Measurements from ENCODE around the gene GRID1.
"Not testable (repeated sequence)": the region's sequence is repeated elsewhere in the genome, so short reads cannot be mapped to it uniquely, and the experiment has no call there.

GRID1 gene

GRCh38 chr10:86095061-86095460, 271.5 kb downstream of the GRID1 start:
- DNase-seq, result not testable (repeated sequence)

GRCh38 chr10:86092311-86092710, 274.3 kb downstream of the GRID1 start:
- DNase-seq, result not testable (repeated sequence)

GRCh38 chr10:86091216-86091615, 275.4 kb downstream of the GRID1 start:
- no peak for DNase-seq

GRCh38 chr10:86090807-86091206, 275.8 kb downstream of the GRID1 start:
- DNase-seq, result no peak

- DNase-seq, result no peak
Observed at GRCh38 chr10:86087716-86088115, 278.9 kb downstream of the GRID1 start.

GRCh38 chr10:86086418-86086817, 280.2 kb downstream of the GRID1 start:
- no peak for DNase-seq

- DNase-seq, result no peak
Observed at GRCh38 chr10:86085686-86086085, 280.9 kb downstream of the GRID1 start.

- DNase-seq, result no peak
Observed at GRCh38 chr10:86085136-86085535, 281.5 kb downstream of the GRID1 start.

- no peak for DNase-seq
Observed at GRCh38 chr10:86084585-86084984, 282.0 kb downstream of the GRID1 start.

GRCh38 chr10:86083664-86084175, 282.9 kb downstream of the GRID1 start:
- DNase-seq, result no peak

GRCh38 chr10:86083206-86083605, 283.4 kb downstream of the GRID1 start:
- no peak for DNase-seq

- no peak for DNase-seq
Observed at GRCh38 chr10:86082556-86082955, 284.0 kb downstream of the GRID1 start.

GRCh38 chr10:86079088-86079487, 287.5 kb downstream of the GRID1 start:
- no peak for DNase-seq

GRCh38 chr10:86078639-86079035, 288.0 kb downstream of the GRID1 start:
- DNase-seq, result no peak

- DNase-seq, result no peak
Observed at GRCh38 chr10:86077871-86078638, 288.5 kb downstream of the GRID1 start.

- DNase-seq, result no peak
Observed at GRCh38 chr10:86077271-86077670, 289.3 kb downstream of the GRID1 start.

GRCh38 chr10:86076497-86076896, 290.1 kb downstream of the GRID1 start:
- not testable (repeated sequence) for DNase-seq

- no peak for DNase-seq
Observed at GRCh38 chr10:86075512-86075911, 291.1 kb downstream of the GRID1 start.

GRCh38 chr10:86074294-86074693, 292.3 kb downstream of the GRID1 start:
- no peak for DNase-seq

- DNase-seq, result no peak
Observed at GRCh38 chr10:86073199-86073977, 293.2 kb downstream of the GRID1 start.

GRCh38 chr10:86072413-86072812, 294.2 kb downstream of the GRID1 start:
- DNase-seq, result no peak

- no peak for DNase-seq
Observed at GRCh38 chr10:86071758-86072157, 294.8 kb downstream of the GRID1 start.

GRCh38 chr10:86071145-86071544, 295.4 kb downstream of the GRID1 start:
- no peak for DNase-seq

GRCh38 chr10:86070278-86070677, 296.3 kb downstream of the GRID1 start:
- DNase-seq, result no peak
